Suprapubic skin (tissue), 4 donors: ENCODE measurements around the gene DNAH3. TPM values are rescaled to one million over a fixed set of nuclear protein-coding genes. Genes with fewer than 3 reads are reported as not detected.
"Not testable (repeated sequence)": the region's sequence is repeated elsewhere in the genome, so short reads cannot be mapped to it uniquely, and the experiment has no call there.

ENCODE experiments used
- DNase-seq, 2 donors: peaks; one replicate each; pipeline ENCODE4 v3.0.0-alpha.2; 2019; ENCODE audit warnings: low spot score in 2 of 2
- H3K27ac ChIP-seq: fragments of 200-600 bp; sonication (generic); one replicate; pipeline ENCODE4 v1.5.1; 2019
- H3K27me3 ChIP-seq: fragments of 200-600 bp; sonication (generic); one replicate; pipeline ENCODE4 v1.5.1; 2019
- H3K36me3 ChIP-seq: fragments of 200-600 bp; sonication (generic); one replicate; pipeline ENCODE4 v1.5.1; 2019
- H3K4me1 ChIP-seq: fragments of 200-600 bp; sonication (generic); one replicate; pipeline ENCODE4 v1.5.1; 2019
- H3K4me3 ChIP-seq: fragments of 200-600 bp; sonication (generic); one replicate; pipeline ENCODE4 v1.5.1; 2019; ENCODE audit warnings: mild to moderate bottlenecking
- H3K9me3 ChIP-seq: fragments of 200-600 bp; sonication (generic); one replicate; pipeline ENCODE4 v1.5.1; 2019
- EP300 ChIP-seq: sonication (generic); formaldehyde crosslinking; IDR thresholded peaks from one replicate; pipeline ENCODE4 v1.6.1; 2017; ENCODE audit warnings: antibody characterized with exemption
- POLR2A ChIP-seq, 2 donors: fragments of 450-650 bp; IDR thresholded peaks; one replicate each; pipeline ENCODE4 v1.6.1; 2017; ENCODE audit warnings: antibody characterized with exemption in 2 of 2, mild to moderate bottlenecking in 2 of 2, moderate library complexity in 2 of 2
- POLR2AphosphoS5 ChIP-seq, 3 donors: sonication (generic); formaldehyde crosslinking; IDR thresholded peaks; one replicate each; pipeline ENCODE4 v1.6.1; 2017; ENCODE audit warnings: antibody characterized with exemption in 3 of 3
- WGBS: methylation state at CpG from one replicate; pipeline ENCODE4 v1.1.5; 2018; 5-methylcytosine and 5-hydroxymethylcytosine counted together
- total RNA-seq, 4 donors: library from RNA; depleted of rRNA; stranded (reverse); fragments of >200 nt; gene quantifications; one replicate each; pipeline ENCODE4 v1.1.0, GENCODE V29; 2016
- TF ChIP-seq, protein P1 (sequence below), 2 donors: fragments of 200-600 bp in 1 of 2; fragments of 450-650 bp in 1 of 2; sonication (generic) in 1 of 2; IDR thresholded peaks; one replicate each; pipeline ENCODE4 v1.5.1; 2016 to 2019; ENCODE audit warnings: antibody characterized with exemption in 2 of 2, mild to moderate bottlenecking in 1 of 2, moderate library complexity in 1 of 2

DNAH3 gene
- total RNA-seq, 4 donors from 2014 or later, result 1.0 to 4.0 (median 1.6) TPM

- H3K27ac ChIP-seq, result no peak overlapping the region
- TF ChIP-seq, protein P1, sequence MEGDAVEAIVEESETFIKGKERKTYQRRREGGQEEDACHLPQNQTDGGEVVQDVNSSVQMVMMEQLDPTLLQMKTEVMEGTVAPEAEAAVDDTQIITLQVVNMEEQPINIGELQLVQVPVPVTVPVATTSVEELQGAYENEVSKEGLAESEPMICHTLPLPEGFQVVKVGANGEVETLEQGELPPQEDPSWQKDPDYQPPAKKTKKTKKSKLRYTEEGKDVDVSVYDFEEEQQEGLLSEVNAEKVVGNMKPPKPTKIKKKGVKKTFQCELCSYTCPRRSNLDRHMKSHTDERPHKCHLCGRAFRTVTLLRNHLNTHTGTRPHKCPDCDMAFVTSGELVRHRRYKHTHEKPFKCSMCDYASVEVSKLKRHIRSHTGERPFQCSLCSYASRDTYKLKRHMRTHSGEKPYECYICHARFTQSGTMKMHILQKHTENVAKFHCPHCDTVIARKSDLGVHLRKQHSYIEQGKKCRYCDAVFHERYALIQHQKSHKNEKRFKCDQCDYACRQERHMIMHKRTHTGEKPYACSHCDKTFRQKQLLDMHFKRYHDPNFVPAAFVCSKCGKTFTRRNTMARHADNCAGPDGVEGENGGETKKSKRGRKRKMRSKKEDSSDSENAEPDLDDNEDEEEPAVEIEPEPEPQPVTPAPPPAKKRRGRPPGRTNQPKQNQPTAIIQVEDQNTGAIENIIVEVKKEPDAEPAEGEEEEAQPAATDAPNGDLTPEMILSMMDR (IDR thresholded peaks at IDR 0.05), result no peak
- TF ChIP-seq POLR2AphosphoS5 (IDR thresholded peaks at IDR 0.05), result no peak
- no peak for TF ChIP-seq POLR2A (IDR thresholded peaks at IDR 0.05)
- TF ChIP-seq EP300, result no peak
- H3K36me3 ChIP-seq, result no peaks in the 10 kb centered on the region
- WGBS, result 93% methylated on average over 6 of the region's 6 CpGs
- no peaks in the 10 kb centered on the region for H3K27me3 ChIP-seq
- DNase-seq, result no peak
- no peak overlapping the region for H3K4me3 ChIP-seq
- H3K4me1 ChIP-seq, result no peaks in the 10 kb centered on the region
- H3K9me3 ChIP-seq, result no peaks in the 10 kb centered on the region
Observed at GRCh38 chr16:21069986-21070385, 80.7 kb downstream of the DNAH3 start.

- 90% methylated on average over 1 of the region's 1 CpG for WGBS
- H3K9me3 ChIP-seq, result no peaks in the 10 kb centered on the region
- H3K27me3 ChIP-seq, result no peaks in the 10 kb centered on the region
- no peaks in the 10 kb centered on the region for H3K4me1 ChIP-seq
- no peaks in the 10 kb centered on the region for H3K36me3 ChIP-seq
- no peak overlapping the region for H3K4me3 ChIP-seq
- no peak for DNase-seq
- H3K27ac ChIP-seq, result no peak overlapping the region
- TF ChIP-seq, protein P1 (IDR thresholded peaks at IDR 0.05), result no peak
- TF ChIP-seq EP300, result no peak
- no peak for TF ChIP-seq POLR2AphosphoS5 (IDR thresholded peaks at IDR 0.05)
- no peak for TF ChIP-seq POLR2A (IDR thresholded peaks at IDR 0.05)
Observed at GRCh38 chr16:21064203-21064602, 86.4 kb downstream of the DNAH3 start.

DNA sequence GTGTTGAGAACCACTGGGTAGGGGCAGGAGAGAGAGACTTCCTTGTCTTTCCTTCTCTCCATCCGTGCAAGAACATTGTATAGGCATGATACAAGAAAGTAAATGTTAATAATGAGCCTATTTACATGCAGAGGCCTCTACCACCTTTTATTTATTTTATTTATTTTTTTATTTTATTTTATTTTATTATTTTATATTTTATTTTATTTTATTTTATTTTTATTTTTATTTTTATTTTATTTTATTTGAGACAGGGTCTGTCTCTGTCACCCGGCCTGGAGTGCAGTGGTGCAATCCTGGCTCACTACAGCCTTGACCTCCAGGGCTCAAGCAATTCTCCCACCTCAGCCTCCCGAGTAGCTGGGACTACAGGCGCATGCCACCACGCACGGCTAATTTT, 87.3 kb downstream of the DNAH3 start:
- not testable (repeated sequence) for H3K9me3 ChIP-seq, DNase-seq, H3K27ac ChIP-seq, H3K27me3 ChIP-seq, H3K4me3 ChIP-seq, H3K4me1 ChIP-seq, H3K36me3 ChIP-seq
- WGBS, result 96% methylated on average over 6 of the region's 6 CpGs

- 68% methylated on average over 4 of the region's 4 CpGs for WGBS
- Histone ChIP-seq H3K4me1 (no peaks in the 10 kb centered on the region), H3K27me3 (no peaks in the 10 kb centered on the region), H3K27ac (no peak overlapping the region), H3K4me3 (no peak overlapping the region), H3K36me3 (no peaks in the 10 kb centered on the region), H3K9me3 (no peaks in the 10 kb centered on the region)
- TF ChIP-seq POLR2A (IDR thresholded peaks at IDR 0.05), result no peak
- no peak for TF ChIP-seq POLR2AphosphoS5 (IDR thresholded peaks at IDR 0.05)
- TF ChIP-seq, protein P1 (IDR thresholded peaks at IDR 0.05), result no peak
- TF ChIP-seq EP300, result no peak
- DNase-seq, result no peak
Observed at GRCh38 chr16:21060027-21060510, 90.6 kb downstream of the DNAH3 start.

- H3K4me3 ChIP-seq, result no peak overlapping the region
- H3K9me3 ChIP-seq, result no peaks in the 10 kb centered on the region
- no peak for TF ChIP-seq EP300
- TF ChIP-seq, protein P1 (IDR thresholded peaks at IDR 0.05), result no peak
- no peak for TF ChIP-seq POLR2A (IDR thresholded peaks at IDR 0.05)
- no peak for TF ChIP-seq POLR2AphosphoS5 (IDR thresholded peaks at IDR 0.05)
- no peaks in the 10 kb centered on the region for H3K36me3 ChIP-seq
- DNase-seq, result no peak
- H3K4me1 ChIP-seq, result no peaks in the 10 kb centered on the region
- 77% methylated on average over 7 of the region's 7 CpGs for WGBS
- H3K27me3 ChIP-seq, result no peaks in the 10 kb centered on the region
- no peak overlapping the region for H3K27ac ChIP-seq
Observed at GRCh38 chr16:21057875-21058274, 92.8 kb downstream of the DNAH3 start.

GRCh38 chr16:21056396-21056795, 94.2 kb downstream of the DNAH3 start:
- Histone ChIP-seq H3K4me1 (no peaks in the 10 kb centered on the region), H3K27me3 (no peaks in the 10 kb centered on the region), H3K4me3 (no peak overlapping the region), H3K9me3 (no peaks in the 10 kb centered on the region), H3K27ac (no peak overlapping the region), H3K36me3 (no peaks in the 10 kb centered on the region)
- TF ChIP-seq POLR2A (IDR thresholded peaks at IDR 0.05), result no peak
- TF ChIP-seq POLR2AphosphoS5 (IDR thresholded peaks at IDR 0.05), result no peak
- TF ChIP-seq EP300, result no peak
- TF ChIP-seq, protein P1 (IDR thresholded peaks at IDR 0.05), result no peak
- WGBS, result 51% methylated on average over 3 of the region's 3 CpGs
- no peak for DNase-seq

DNA sequence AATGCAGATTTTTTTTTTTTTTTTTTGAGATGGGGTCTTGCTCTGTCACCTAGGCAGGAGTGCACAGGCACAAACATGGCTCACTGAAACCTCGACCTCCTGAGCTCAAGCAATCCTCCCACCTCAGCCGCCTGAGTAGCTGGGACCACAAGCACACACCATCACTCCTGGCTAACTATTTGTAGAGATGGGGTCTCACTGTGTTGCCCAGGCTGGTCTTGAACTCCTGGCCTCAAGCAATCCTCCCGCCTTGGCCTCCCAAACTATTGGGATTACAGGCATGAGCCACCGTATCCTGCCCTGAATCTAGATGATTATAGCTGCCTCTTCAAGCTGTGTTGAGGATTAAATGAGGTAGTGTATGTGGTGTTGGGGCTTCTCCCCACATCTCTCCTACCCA, 94.9 kb downstream of the DNAH3 start:
- H3K27me3 ChIP-seq, DNase-seq, H3K4me1 ChIP-seq, H3K4me3 ChIP-seq, H3K9me3 ChIP-seq, H3K36me3 ChIP-seq, H3K27ac ChIP-seq: not testable (repeated sequence)
- 89% methylated on average over 4 of the region's 4 CpGs for WGBS
